DOHH2 (cell line): Measurements from ENCODE around the gene DNAH7.

Source experiments
- EZH2phosphoT487 ChIP-seq: fragments of 200-600 bp; sonication (generic); IDR thresholded peaks from 2 replicates; pipeline ENCODE4 v1.6.1; 2017; ENCODE audit warnings: borderline replicate concordance, mild to moderate bottlenecking, antibody characterized with exemption, low read length, moderate library complexity, mixed read lengths
- TF ChIP-seq, protein P1 (sequence below): fragments of 200-600 bp; sonication (generic); IDR thresholded peaks from one replicate; pipeline ENCODE4 v1.5.1; 2014; ENCODE audit warnings: antibody characterized with exemption, mild to moderate bottlenecking, low read depth, low read length; ENCODE audit not compliant: poor library complexity, severe bottlenecking

DNA sequence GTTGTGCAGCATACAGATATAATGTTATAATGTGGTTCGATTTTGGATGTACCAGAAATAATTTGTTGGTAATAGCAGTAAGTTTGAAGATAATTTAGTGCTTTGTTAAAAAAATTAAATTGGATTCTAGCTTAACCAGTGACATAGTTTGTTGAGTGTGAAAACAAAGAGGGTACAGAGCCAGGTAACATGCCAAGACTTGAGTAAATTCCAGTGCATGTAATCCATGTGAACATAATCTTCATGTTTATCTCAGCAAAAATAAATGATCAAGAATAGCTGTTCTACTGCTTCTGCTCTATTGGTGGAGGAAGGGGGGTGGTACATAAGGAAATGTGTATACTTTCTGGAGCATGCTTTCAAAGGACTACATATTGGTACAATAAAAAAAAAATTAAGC lies 165.8 kb downstream of the DNAH7 start:
- TF ChIP-seq, protein P1, sequence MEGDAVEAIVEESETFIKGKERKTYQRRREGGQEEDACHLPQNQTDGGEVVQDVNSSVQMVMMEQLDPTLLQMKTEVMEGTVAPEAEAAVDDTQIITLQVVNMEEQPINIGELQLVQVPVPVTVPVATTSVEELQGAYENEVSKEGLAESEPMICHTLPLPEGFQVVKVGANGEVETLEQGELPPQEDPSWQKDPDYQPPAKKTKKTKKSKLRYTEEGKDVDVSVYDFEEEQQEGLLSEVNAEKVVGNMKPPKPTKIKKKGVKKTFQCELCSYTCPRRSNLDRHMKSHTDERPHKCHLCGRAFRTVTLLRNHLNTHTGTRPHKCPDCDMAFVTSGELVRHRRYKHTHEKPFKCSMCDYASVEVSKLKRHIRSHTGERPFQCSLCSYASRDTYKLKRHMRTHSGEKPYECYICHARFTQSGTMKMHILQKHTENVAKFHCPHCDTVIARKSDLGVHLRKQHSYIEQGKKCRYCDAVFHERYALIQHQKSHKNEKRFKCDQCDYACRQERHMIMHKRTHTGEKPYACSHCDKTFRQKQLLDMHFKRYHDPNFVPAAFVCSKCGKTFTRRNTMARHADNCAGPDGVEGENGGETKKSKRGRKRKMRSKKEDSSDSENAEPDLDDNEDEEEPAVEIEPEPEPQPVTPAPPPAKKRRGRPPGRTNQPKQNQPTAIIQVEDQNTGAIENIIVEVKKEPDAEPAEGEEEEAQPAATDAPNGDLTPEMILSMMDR = no peak
- TF ChIP-seq EZH2phosphoT487 = no peak
